K562 (cell line): ENCODE measurements around the gene SBNO1. TPM values are rescaled to one million over a fixed set of nuclear protein-coding genes. Genes with fewer than 3 reads are reported as not detected.

ENCODE experiments used
- ADNP ChIP-seq: fragments of 200-800 bp; sonication (Bioruptor generic); IDR thresholded peaks from 2 replicates; pipeline ENCODE4 v1.6.1; 2016; ENCODE audit warnings: missing genetic modification characterization, missing compliant biosample characterization
- ARID3A ChIP-seq: IDR thresholded peaks from 2 replicates; pipeline ENCODE4 v1.6.1; 2012; ENCODE audit warnings: low read depth, low read length, improper control_type of control experiment, borderline replicate concordance
- ATF1 ChIP-seq, 2 experiments: fragments of 450-650 bp in 1 of 2; IDR thresholded peaks; 2 replicates each; pipeline ENCODE4 v1.6.1; 2016; ENCODE audit warnings: missing compliant biosample characterization in 1 of 2, missing genetic modification characterization in 1 of 2
- CBFA2T2 ChIP-seq: fragments of 450-650 bp; conservative IDR thresholded peaks from 2 replicates; pipeline ENCODE4 v1.6.1; 2017; ENCODE audit warnings: mild to moderate bottlenecking
- CHD1 ChIP-seq: fragments of 200-600 bp; sonication (generic); IDR thresholded peaks from one replicate; pipeline ENCODE4 v1.6.1; 2012; ENCODE audit warnings: mild to moderate bottlenecking, moderate library complexity, low read length, inconsistent platforms
- COPS2 ChIP-seq: fragments of 450-650 bp; conservative IDR thresholded peaks from 2 replicates; pipeline ENCODE4 v1.6.1; 2016; ENCODE audit warnings: mild to moderate bottlenecking, moderate library complexity
- HMBOX1 ChIP-seq: sonication (generic); IDR thresholded peaks from 2 replicates; pipeline ENCODE4 v1.6.1; 2016
- ILK ChIP-seq: fragments of 450-650 bp; IDR thresholded peaks from 2 replicates; pipeline ENCODE4 v1.6.1; 2016; ENCODE audit warnings: missing genetic modification characterization, low read depth, mild to moderate bottlenecking, missing compliant biosample characterization, moderate library complexity, borderline replicate concordance
- MAZ ChIP-seq, 2 experiments: fragments of 450-650 bp in 1 of 2; sonication (generic) in 1 of 2; formaldehyde crosslinking; IDR thresholded peaks in 1 of 2; conservative IDR thresholded peaks in 1 of 2; 2 replicates each; pipeline versions ENCODE4 v1.4.0 to v1.5.0; 2020; ENCODE audit warnings: mild to moderate bottlenecking in 1 of 2, missing genetic modification reagents in 1 of 2
- MEF2D ChIP-seq: conservative IDR thresholded peaks from 2 replicates; pipeline ENCODE4 v1.6.1; 2016; ENCODE audit warnings: low read depth, missing genetic modification characterization, missing compliant biosample characterization
- MNT ChIP-seq, 2 experiments: fragments of 450-650 bp; conservative IDR thresholded peaks; 2 replicates each; pipeline ENCODE4 v1.6.1; 2017; ENCODE audit warnings: mild to moderate bottlenecking in 2 of 2, moderate library complexity in 2 of 2
- PHF21A ChIP-seq: fragments of 450-650 bp; IDR thresholded peaks from 2 replicates; pipeline ENCODE4 v1.6.1; 2017; ENCODE audit warnings: low read depth, borderline replicate concordance
- RFX1 ChIP-seq: fragments of 450-650 bp; IDR thresholded peaks from 2 replicates; pipeline ENCODE4 v1.6.1; 2016; ENCODE audit warnings: mild to moderate bottlenecking, moderate library complexity
- SMARCC2 ChIP-seq: fragments of 450-650 bp; IDR thresholded peaks from 2 replicates; pipeline ENCODE4 v1.6.1; 2017; ENCODE audit warnings: antibody characterized with exemption, moderate library complexity, mild to moderate bottlenecking, low read depth
- SMC3 ChIP-seq: conservative IDR thresholded peaks from 2 replicates; pipeline ENCODE4 v1.6.1; 2011; ENCODE audit warnings: low read depth, low read length, improper control_type of control experiment; ENCODE audit not compliant: insufficient read depth
- TCF7L2 ChIP-seq: fragments of 150-350 bp; IDR thresholded peaks from 2 replicates; pipeline ENCODE4 v1.6.1; 2016; ENCODE audit warnings: low read depth, mild to moderate bottlenecking, low read length, moderate library complexity
- ZSCAN29 ChIP-seq: fragments of 450-650 bp; IDR thresholded peaks from 2 replicates; pipeline ENCODE4 v1.6.1; 2017
- polyA plus RNA-seq, 8 experiments: library from polyadenylated mRNA; depleted of rRNA in 4 of 8; stranded (reverse) in 5 of 8; unstranded in 3 of 8; fragments of >200 nt; fragmentation: Nextera tagmentation in 2 of 8; fragmentation: Illumina TruSeq in 1 of 8; extraction: Ambion mirVana in 2 of 8; extraction: Trizol in 1 of 8; gene quantifications; 2 replicates each; pipeline versions ENCODE4 v1.2.1 to v1.2.3, GENCODE V29; 2011 to 2014; ENCODE audit warnings: inconsistent platforms in 1 of 8, missing spikeins in 1 of 8
- total RNA-seq, 7 experiments: library from RNA; depleted of rRNA in 6 of 7; stranded (reverse); fragments of >200 nt in 6 of 7; fragmentation: Illumina TruSeq in 2 of 7; extraction: Trizol in 2 of 7; gene quantifications; 2 replicates each; pipeline versions ENCODE4 v1.2.1 to v1.2.3, GENCODE V29; 2011 to 2021; ENCODE audit warnings: low replicate concordance in 1 of 7
- TF ChIP-seq, protein P1 (sequence below): sonication (generic); formaldehyde crosslinking; IDR thresholded peaks from 2 replicates; pipeline ENCODE4 v1.8.0; 2023; ENCODE audit warnings: mild to moderate bottlenecking, missing genetic modification reagents
- TF ChIP-seq, protein P2 (sequence below), 2 experiments: fragments of 250-450 bp in 1 of 2; fragments of 450-650 bp in 1 of 2; sonication (Bioruptor Pico) in 1 of 2; IDR thresholded peaks; 2 replicates each; pipeline versions ENCODE4 v1.6.1 to v1.8.0; 2016 to 2021; ENCODE audit warnings: mild to moderate bottlenecking in 2 of 2, moderate library complexity in 2 of 2, missing compliant biosample characterization in 1 of 2, missing genetic modification characterization in 1 of 2
- TF ChIP-seq, protein P3 (sequence below): sonication (generic); formaldehyde crosslinking; IDR thresholded peaks from 2 replicates; pipeline ENCODE4 v1.8.1; 2022; ENCODE audit warnings: missing genetic modification reagents

SBNO1 gene
- total and polyA plus RNA-seq, 9 of the 15 experiments (the other 6 are each of a cell fraction or from before 2014, with no cell fraction given) = 14.9 to 77.1 (median 35.9) TPM

DNA sequence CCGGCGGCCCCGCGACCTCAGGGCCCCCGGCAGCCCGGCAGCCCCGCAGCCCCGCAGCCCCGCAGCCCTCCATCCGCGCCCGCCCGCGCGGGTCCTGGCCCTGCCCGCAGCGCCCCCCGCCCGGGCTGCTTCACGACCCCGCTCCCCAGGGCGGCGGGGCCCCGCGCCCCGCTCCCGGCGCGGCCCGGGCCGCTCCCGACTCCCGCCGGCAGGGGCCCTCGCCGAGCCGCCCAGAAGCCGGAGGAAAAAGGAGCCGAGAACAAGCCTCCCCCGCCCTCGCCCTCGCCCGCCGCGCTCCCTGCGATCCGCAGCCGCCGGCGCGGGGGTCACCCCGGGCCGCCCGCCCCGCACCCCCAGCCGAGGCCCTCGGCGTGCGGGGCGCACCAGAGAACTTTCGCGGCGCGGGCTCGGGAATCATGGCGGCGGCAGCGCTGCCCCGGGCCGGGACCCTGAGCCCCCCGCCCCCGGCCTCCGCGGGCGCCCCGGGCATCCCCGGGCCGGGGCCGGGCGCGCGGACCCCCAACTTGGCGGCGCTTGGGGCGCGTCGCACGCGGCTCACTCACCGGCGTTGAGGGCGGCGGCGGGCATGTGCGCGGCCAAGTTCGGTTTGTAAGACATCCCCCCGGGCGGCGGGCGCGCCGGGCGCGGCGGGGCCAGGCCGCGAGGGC lies 93.5 kb downstream of the SBNO1 start (continued):
- TF ChIP-seq, protein P1, sequence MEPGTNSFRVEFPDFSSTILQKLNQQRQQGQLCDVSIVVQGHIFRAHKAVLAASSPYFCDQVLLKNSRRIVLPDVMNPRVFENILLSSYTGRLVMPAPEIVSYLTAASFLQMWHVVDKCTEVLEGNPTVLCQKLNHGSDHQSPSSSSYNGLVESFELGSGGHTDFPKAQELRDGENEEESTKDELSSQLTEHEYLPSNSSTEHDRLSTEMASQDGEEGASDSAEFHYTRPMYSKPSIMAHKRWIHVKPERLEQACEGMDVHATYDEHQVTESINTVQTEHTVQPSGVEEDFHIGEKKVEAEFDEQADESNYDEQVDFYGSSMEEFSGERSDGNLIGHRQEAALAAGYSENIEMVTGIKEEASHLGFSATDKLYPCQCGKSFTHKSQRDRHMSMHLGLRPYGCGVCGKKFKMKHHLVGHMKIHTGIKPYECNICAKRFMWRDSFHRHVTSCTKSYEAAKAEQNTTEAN = no peak
- TF ChIP-seq PHF21A (no peak), TCF7L2 (no peak), MAZ (CRISPR knock-in tag; conservative IDR thresholded peaks at IDR 0.05 in 1 of 2, IDR thresholded peaks at IDR 0.05 in 1 of 2) (peak; percentile 20 to 35; a peak in 1 of 4 replicates), ARID3A (no peak), CBFA2T2 (no peak), ZSCAN29 (no peak), MEF2D (tag) (no peak), COPS2 (no peak), ATF1 (CRISPR knock-in tag; IDR thresholded peaks at IDR 0.05) (no peak), ATF1 (tag; IDR thresholded peaks at IDR 0.05) (no peak), SMC3 (peak; percentile 66), HMBOX1 (no peak), ADNP (tag) (no peak), MNT (conservative IDR thresholded peaks at IDR 0.05) (no peak), SMARCC2 (no peak), RFX1 (no peak), CHD1 (no peak), ILK (tag) (no peak)
- TF ChIP-seq, protein P2, sequence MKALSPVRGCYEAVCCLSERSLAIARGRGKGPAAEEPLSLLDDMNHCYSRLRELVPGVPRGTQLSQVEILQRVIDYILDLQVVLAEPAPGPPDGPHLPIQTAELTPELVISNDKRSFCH (CRISPR knock-in tag; IDR thresholded peaks at IDR 0.05) = no peak
- TF ChIP-seq, protein P2 (tag; IDR thresholded peaks at IDR 0.05) = no peak
- TF ChIP-seq, protein P3, sequence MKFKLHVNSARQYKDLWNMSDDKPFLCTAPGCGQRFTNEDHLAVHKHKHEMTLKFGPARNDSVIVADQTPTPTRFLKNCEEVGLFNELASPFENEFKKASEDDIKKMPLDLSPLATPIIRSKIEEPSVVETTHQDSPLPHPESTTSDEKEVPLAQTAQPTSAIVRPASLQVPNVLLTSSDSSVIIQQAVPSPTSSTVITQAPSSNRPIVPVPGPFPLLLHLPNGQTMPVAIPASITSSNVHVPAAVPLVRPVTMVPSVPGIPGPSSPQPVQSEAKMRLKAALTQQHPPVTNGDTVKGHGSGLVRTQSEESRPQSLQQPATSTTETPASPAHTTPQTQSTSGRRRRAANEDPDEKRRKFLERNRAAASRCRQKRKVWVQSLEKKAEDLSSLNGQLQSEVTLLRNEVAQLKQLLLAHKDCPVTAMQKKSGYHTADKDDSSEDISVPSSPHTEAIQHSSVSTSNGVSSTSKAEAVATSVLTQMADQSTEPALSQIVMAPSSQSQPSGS (CRISPR knock-in tag) = no peak
